GM18861 (cell line): ENCODE data around the gene USP48.
"Not testable (repeated sequence)": the region's sequence is repeated elsewhere in the genome, so short reads cannot be mapped to it uniquely, and the experiment has no call there.

Experiments
- ATAC-seq: cut with Tn5 transposase; IDR thresholded peaks from one replicate; pipeline ENCODE4 v1.9.1; 2021; ENCODE audit not compliant: unreplicated experiment

USP48 gene

GRCh38 chr1:21776925-21777324 is 6.0 kb downstream of the USP48 start:
- ATAC-seq = not testable (repeated sequence)

DNA sequence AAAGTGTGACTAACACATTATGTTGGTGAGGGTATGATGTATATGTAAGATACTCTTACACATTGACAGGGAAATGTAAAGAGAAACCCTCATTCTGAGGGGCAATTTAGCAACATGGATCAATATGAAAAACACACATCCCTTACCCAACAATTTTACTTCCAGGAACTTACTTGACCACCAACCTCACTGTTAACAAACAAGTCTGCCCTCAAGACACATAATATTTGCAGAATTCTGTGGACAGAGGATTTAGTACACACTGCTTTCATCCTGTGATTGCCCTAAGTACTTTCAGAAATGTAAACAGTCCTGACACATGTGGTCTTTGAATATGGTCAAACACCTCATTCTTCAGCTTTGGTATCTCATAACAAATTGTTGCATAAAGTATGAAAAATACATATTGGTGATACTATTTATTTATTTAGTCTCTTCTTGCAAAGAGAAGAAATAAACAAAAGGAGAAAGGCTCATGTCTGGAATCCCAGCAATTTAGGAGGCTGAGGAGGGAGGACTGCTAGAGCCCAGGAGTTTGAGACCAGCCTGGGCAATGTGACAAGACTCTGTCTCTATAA is 6.9 kb downstream of the USP48 start:
- no peak for ATAC-seq

DNA sequence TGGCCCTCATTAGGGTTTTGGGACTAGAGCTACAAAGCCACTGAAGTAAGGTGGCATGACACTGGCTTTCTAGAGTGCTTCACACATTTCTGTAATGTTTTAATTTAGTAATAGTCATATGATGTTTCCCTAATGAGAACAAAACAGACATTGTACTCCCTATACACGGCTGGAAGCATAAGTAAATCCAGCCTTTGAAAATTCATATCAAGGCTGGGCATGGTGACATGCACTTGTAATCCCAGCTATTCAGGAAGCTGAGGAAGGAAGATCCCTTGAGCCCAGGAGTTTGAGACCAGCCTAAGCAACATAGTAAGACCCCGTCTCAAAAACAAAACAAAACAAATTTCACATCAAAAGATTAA is 7.4 kb downstream of the USP48 start:
- no peak for ATAC-seq

DNA sequence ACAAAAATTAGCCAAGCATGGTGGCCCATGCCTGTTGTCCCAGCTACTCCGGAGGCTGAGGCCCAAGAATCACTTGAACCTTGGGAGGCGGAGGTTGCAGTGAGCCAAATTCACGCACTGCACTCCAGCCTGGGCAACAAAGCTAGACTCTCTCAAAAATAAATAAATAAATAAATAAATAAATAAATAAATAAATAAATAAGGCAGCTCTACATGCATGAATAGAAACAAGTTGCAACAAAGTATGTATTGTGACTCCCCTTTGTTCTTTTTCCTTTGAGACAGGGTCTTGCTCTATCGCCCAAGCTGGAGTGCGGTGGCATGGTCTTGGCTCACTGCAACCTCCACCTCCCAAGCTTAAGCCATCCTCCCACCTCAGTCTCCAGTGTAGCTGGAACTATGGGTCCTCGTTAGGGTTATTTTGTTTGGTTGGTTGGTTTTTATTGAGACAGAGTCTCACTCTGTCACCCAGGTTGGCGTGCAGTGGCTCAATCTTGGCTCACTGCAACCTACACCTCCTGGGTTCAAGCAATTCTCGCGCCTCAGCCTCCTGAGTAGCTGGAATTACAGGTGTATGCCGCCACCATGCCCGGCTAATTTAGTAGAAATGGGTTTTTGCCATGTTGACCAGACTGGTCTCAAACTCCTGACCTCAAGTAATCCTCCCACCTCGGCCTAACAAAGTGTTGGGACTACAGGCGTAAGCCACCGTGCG is 8.0 kb downstream of the USP48 start:
- no peak for ATAC-seq

GRCh38 chr1:21773585-21773984 is 9.4 kb downstream of the USP48 start:
- peak; percentile 41 for ATAC-seq

DNA sequence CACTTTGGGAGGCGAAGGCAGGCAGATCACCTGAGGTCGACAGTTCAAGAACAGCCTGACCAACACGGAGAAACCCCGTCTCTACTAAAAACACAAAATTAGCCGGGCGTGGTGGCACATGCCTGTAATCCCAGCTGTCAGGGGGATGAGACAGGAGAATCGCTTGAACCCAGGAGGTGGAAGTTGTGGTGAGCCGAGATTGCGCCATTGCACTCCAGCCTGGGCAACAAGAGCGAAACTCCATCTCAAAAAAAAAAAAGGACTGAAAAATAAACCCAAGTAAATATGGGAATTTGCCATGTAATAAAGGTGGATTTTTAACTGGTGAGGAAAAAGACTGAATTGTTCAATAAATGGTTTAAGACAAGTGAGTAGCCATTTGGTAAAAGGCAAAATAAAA is 11.3 kb downstream of the USP48 start:
- not testable (repeated sequence) for ATAC-seq

DNA sequence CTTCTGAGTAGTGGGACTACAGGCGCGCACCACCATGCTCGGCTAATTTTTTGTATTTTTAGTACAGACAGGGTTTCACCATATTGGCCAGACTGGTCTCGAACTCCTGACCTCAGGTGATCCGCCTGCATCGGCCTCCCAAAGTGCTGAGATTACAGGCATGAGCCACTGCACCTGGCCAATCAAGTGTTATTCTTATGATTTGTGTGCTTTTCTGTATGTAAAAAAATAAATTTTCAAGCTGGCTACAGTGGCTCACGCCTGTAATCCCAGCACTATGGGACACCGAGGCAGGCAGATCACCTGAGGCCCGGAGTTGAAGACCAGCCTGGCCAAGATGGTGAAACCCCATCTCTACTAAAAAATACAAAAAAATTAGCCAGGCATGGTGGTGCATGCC is 12.3 kb downstream of the USP48 start:
- ATAC-seq = not testable (repeated sequence)

DNA sequence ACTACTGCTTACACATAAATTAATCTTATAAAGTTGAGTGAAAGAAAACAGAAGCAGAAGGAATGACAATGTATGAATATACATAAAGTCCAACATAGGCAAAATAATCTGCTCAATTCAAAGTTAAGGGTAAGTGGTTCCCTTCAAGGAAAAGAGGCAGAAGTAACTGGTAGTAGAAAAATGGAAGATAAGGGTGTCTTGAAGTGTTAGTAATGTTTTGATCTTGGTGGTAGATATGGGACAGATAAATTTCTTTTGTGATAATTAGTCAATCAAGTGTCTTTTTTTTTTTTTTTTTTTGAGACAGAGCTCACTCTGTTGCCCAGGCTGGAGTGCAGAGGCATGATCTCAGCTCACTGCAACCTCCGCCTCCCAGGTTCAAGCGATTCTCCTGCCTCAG is 12.7 kb downstream of the USP48 start:
- ATAC-seq = no peak

DNA sequence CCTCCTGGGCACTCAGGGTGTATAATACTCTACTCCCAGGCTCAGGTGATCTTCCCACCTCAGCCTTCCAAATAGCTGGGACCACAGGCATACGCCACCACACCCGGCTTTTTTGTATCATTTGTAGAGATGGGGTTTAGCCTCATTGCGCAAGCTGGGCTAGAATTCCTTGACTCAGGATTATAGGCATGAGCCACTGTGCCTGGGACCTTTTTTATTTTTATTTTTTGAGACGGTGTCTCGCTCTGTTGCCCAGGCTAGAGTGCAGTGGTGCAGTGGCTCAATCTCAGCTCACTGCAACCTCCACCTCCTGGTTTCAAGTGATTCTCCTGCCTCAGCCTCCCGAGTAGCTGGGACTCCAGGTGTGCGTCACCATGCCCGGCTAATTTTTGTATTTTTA is 15.8 kb downstream of the USP48 start:
- ATAC-seq = not testable (repeated sequence)

DNA sequence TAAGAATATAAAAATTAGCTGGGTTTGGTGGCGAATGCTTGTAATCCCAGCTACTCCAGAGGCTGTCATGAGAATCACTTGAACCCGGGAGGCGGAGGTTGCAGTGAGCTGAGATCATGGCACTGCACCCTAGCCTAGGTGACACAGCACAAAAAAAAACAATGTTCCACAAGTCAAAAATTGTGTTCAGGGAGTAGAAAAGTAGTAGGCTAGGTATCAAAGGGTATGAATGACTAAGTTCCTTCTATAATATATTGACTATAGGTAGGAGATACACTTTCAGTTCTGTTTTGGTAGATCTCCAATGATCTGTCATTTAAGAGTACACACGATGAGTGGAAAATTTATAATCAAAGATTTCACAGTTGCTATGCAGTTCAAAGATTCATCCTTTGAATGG is 16.7 kb downstream of the USP48 start:
- ATAC-seq = no peak

GRCh38 chr1:21764615-21765423 is 18.1 kb downstream of the USP48 start:
- ATAC-seq = no peak

DNA sequence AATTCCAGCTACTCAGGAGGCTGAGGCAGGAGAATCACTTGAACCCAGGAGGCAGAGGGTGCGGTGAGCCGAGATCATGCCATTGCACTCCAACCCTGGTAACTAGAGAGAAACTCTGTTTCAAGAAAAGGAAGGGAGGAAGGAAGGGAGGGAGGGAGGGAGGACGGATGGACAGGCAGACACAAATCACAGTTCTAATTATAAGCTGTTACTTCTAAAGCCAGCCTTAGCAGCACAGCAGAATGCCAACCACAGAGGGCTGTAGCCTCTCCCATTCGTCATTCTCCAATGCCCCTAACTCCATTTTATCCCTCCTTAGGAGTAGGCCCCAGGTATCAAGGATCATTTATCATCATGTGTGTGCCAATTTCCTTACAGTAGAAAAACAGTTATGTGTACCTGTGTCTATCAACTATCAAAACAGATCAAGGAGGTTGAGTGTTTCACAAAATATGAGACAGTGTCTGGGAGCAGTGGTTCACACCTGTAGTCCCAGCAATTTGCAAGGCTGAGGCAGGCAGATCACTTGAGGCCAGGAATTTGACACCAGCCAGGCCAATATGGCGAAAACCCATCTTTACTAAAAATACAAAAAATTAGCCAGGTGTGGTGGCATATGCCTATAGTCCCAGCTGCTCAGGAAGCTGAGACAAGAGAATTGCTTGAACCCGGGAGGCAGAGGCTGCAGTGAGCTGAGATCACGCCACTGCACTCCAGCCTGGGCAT is 19.1 kb downstream of the USP48 start:
- no peak for ATAC-seq

- no peak for ATAC-seq
Measured at GRCh38 chr1:21763236-21763635, 19.7 kb downstream of the USP48 start.

- no peak for ATAC-seq
Measured at GRCh38 chr1:21762022-21762404, 20.9 kb downstream of the USP48 start.

DNA sequence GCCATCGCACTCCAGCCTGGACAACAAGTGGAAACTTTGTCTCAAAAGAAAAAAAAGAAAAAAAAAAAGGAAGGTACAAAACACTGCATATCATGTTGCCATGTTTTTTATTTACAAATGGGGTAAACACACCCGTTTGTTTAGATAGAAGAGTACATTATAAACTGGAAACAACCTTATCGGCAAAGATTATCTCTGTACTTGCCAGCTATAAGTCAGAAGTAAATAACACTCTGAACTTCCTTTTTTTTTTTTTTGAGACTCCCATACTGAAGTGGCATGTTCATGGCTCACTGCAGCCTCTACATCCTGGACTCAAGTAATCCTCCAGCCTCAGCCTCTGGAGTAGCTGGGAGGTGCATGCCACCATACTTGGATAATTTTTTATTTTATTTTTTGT is 21.9 kb downstream of the USP48 start:
- no peak for ATAC-seq

- no peak for ATAC-seq
Measured at GRCh38 chr1:21759818-21760217, 23.1 kb downstream of the USP48 start.

- no peak for ATAC-seq
Measured at GRCh38 chr1:21759182-21759581, 23.8 kb downstream of the USP48 start.

DNA sequence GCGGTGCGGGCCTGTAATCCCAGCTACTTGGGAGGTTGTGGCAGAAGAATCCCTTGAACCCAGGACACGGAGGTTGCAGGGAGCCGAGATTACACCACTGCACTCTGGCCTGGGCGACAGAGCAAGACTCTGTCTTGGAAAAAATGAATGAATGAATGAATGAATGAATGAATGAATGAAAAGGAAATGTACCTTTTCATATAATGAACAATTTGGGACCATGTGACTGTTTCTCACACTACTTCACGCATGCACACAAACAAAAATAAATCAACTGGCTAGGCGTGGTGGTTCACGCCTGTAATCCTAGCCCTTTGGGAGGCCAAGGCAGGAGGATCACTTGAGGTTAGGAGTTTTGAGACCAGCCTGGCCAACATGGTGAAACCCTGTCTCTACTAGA is 24.3 kb downstream of the USP48 start:
- ATAC-seq = no peak

GRCh38 chr1:21756393-21757089 is 26.4 kb downstream of the USP48 start:
- ATAC-seq = no peak

- ATAC-seq = no peak
Measured at GRCh38 chr1:21755067-21755466, 27.9 kb downstream of the USP48 start.

DNA sequence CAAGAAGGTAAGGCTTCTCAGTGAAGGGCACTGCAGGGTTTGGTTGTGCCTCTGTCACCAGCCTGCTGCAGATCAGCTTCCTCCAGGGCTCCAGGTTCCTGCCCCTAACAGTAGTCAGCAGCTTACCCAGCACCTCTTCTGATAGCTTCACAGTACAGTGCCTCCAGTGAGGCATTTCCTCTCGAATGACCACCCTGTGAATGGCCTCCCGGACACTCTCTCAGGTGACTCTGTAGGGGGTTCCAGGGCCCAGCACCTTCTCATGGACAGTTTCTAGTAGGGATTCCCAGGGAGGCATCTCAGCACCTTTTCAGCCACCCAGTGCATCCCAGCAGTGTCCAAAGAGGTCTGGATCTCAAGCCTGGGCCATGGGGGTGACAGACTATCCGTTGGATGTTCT is 28.4 kb downstream of the USP48 start:
- no peak for ATAC-seq
